Measurements from ENCODE around the gene SHROOM4.

DNA sequence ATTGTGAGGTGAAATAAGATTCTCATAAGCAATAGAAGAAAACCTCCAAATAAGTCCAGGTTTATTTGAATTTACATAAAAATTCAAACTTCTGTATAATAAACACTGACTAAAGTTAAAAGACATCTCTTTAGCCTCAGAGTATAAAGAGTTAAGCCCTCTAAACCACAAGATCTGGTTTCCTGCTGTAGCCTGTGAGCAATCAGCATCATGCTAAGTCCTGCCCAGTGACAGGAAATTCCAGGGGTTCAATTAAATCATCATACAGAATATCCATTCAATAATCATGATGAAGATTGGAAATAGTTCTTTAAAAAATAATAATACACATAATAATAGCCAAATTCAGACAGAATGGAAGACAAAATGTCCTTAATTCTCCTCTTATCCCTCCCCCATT, 204.2 kb downstream of the SHROOM4 start:
- TF ChIP-seq, protein P1, sequence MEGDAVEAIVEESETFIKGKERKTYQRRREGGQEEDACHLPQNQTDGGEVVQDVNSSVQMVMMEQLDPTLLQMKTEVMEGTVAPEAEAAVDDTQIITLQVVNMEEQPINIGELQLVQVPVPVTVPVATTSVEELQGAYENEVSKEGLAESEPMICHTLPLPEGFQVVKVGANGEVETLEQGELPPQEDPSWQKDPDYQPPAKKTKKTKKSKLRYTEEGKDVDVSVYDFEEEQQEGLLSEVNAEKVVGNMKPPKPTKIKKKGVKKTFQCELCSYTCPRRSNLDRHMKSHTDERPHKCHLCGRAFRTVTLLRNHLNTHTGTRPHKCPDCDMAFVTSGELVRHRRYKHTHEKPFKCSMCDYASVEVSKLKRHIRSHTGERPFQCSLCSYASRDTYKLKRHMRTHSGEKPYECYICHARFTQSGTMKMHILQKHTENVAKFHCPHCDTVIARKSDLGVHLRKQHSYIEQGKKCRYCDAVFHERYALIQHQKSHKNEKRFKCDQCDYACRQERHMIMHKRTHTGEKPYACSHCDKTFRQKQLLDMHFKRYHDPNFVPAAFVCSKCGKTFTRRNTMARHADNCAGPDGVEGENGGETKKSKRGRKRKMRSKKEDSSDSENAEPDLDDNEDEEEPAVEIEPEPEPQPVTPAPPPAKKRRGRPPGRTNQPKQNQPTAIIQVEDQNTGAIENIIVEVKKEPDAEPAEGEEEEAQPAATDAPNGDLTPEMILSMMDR (IDR thresholded peaks at IDR 0.05), result no peak
- TF ChIP-seq POLR2A (IDR thresholded peaks at IDR 0.05), result no peak
